H9 (cell line): ENCODE results near the gene NEMP2. TPM values are rescaled to one million over a fixed set of nuclear protein-coding genes. Genes with fewer than 3 reads are reported as not detected.

Experiments
- DNase-seq: peaks from one replicate; pipeline ENCODE4 v3.0.0-alpha.2; 2017
- H2AFZ ChIP-seq: one replicate; pipeline ENCODE4 v1.6.1; 2013; ENCODE audit warnings: mild to moderate bottlenecking, low read length, control low read depth, moderate library complexity
- H2AK5ac ChIP-seq: 2 replicates; pipeline ENCODE4 v1.6.1; 2013; ENCODE audit warnings: low read length, control low read depth, mixed read lengths; ENCODE audit not compliant: insufficient read length
- H2BK120ac ChIP-seq: one replicate; pipeline ENCODE4 v1.6.1; 2013; ENCODE audit warnings: low read depth, mild to moderate bottlenecking, low read length, control low read depth, inconsistent platforms; ENCODE audit not compliant: poor library complexity, severe bottlenecking
- H2BK12ac ChIP-seq: 2 replicates; pipeline ENCODE4 v1.6.1; 2013; ENCODE audit warnings: low read length, control low read depth, mixed read lengths, low read depth; ENCODE audit not compliant: insufficient read length
- H2BK15ac ChIP-seq: 2 replicates; pipeline ENCODE4 v1.6.1; 2013; ENCODE audit warnings: low read depth, low read length, control low read depth
- H2BK20ac ChIP-seq: one replicate; pipeline ENCODE4 v1.6.1; 2013; ENCODE audit warnings: low read depth, mild to moderate bottlenecking, low read length, control low read depth, inconsistent platforms; ENCODE audit not compliant: poor library complexity, severe bottlenecking
- H2BK5ac ChIP-seq: 2 replicates; pipeline ENCODE4 v1.6.1; 2013; ENCODE audit warnings: low read length, control low read depth, mixed read lengths; ENCODE audit not compliant: insufficient read length
- H3K14ac ChIP-seq: 2 replicates; pipeline ENCODE4 v1.6.1; 2013; ENCODE audit warnings: low read length, control low read depth; ENCODE audit not compliant: insufficient read depth
- H3K18ac ChIP-seq: 2 replicates; pipeline ENCODE4 v1.6.1; 2013; ENCODE audit warnings: low read depth, mild to moderate bottlenecking, mixed read lengths, low read length, control low read depth; ENCODE audit not compliant: insufficient read length
- H3K23ac ChIP-seq: 2 replicates; pipeline ENCODE4 v1.6.1; 2013; ENCODE audit warnings: low read length, control low read depth, mixed read lengths, low read depth; ENCODE audit not compliant: insufficient read length
- H3K23me2 ChIP-seq: 2 replicates; pipeline ENCODE4 v1.6.1; 2013; ENCODE audit warnings: low read depth, mild to moderate bottlenecking, mixed read lengths, low read length, control low read depth; ENCODE audit not compliant: insufficient read length, poor library complexity, severe bottlenecking
- H3K27ac ChIP-seq: 2 replicates; pipeline ENCODE4 v1.5.1; 2013; ENCODE audit warnings: low read length, control low read depth, mixed read lengths, low read depth; ENCODE audit not compliant: insufficient read length
- H3K27me3 ChIP-seq: 2 replicates; pipeline ENCODE4 v1.6.1; 2013; ENCODE audit warnings: low read length, control low read depth, inconsistent platforms; ENCODE audit not compliant: insufficient read depth
- H3K4ac ChIP-seq: 2 replicates; pipeline ENCODE4 v1.6.1; 2013; ENCODE audit warnings: low read depth, mild to moderate bottlenecking, control low read depth, inconsistent platforms, low read length, moderate library complexity
- H3K4me1 ChIP-seq: 2 replicates; pipeline ENCODE4 v1.6.1; 2013; ENCODE audit warnings: low read length, control low read depth, inconsistent platforms; ENCODE audit not compliant: insufficient read depth
- H3K4me2 ChIP-seq: 2 replicates; pipeline ENCODE4 v1.6.1; 2013; ENCODE audit warnings: low read length, control low read depth, mixed read lengths; ENCODE audit not compliant: insufficient read length, insufficient read depth
- H3K56ac ChIP-seq: 2 replicates; pipeline ENCODE4 v1.6.1; 2013; ENCODE audit warnings: low read depth, mild to moderate bottlenecking, mixed read lengths, low read length, control low read depth; ENCODE audit not compliant: insufficient read length
- H3K79me1 ChIP-seq: 2 replicates; pipeline ENCODE4 v1.6.1; 2013; ENCODE audit warnings: low read depth, mild to moderate bottlenecking, moderate library complexity, low read length, control low read depth, inconsistent platforms; ENCODE audit not compliant: insufficient read depth, poor library complexity, severe bottlenecking
- H3K79me2 ChIP-seq: 2 replicates; pipeline ENCODE4 v1.6.1; 2013; ENCODE audit warnings: low read length, control low read depth, inconsistent platforms; ENCODE audit not compliant: insufficient read depth
- H3K9ac ChIP-seq: 2 replicates; pipeline ENCODE4 v1.6.1; 2013; ENCODE audit warnings: low read length, control low read depth, mixed read lengths; ENCODE audit not compliant: insufficient read length; ENCODE audit errors: extremely low read depth
- H3K9me3 ChIP-seq: one replicate; pipeline ENCODE4 v1.6.1; 2013; ENCODE audit warnings: low read depth, low read length, inconsistent platforms; ENCODE audit not compliant: control insufficient read depth
- H3T11ph ChIP-seq: one replicate; pipeline ENCODE4 v1.6.1; 2013; ENCODE audit warnings: mild to moderate bottlenecking, low read length, control low read depth, inconsistent platforms
- H4K20me1 ChIP-seq: one replicate; pipeline ENCODE4 v1.6.1; 2013; ENCODE audit not compliant: control insufficient read depth, insufficient read length, insufficient read depth
- H4K5ac ChIP-seq: 2 replicates; pipeline ENCODE4 v1.6.1; 2013; ENCODE audit warnings: low read depth, mild to moderate bottlenecking, mixed read lengths, low read length, control low read depth; ENCODE audit not compliant: insufficient read length
- H4K8ac ChIP-seq: replicated peaks from 2 replicates; pipeline ENCODE4 v1.6.1; 2013; ENCODE audit warnings: low read length, control low read depth, mixed read lengths, low read depth; ENCODE audit not compliant: insufficient read length
- H4K91ac ChIP-seq: 2 replicates; pipeline ENCODE4 v1.6.1; 2013; ENCODE audit warnings: low read depth, mild to moderate bottlenecking, moderate library complexity, mixed read lengths, low read length, control low read depth; ENCODE audit not compliant: insufficient read length
- H3K27ac Mint-ChIP-seq, 3 experiments: 2 replicates in 2 of 3; 3 replicates in 1 of 3; pipeline ENCODE4 v1.8.0; 2020 to 2021; ENCODE audit warnings: mixed read lengths in 3 of 3, mild to moderate bottlenecking in 1 of 3, moderate library complexity in 1 of 3
- H3K27me3 Mint-ChIP-seq: 2 replicates; pipeline ENCODE4 v1.8.0; 2021; ENCODE audit warnings: low read depth, mild to moderate bottlenecking, moderate library complexity, mixed read lengths
- H3K36me3 Mint-ChIP-seq, 3 experiments: 2 replicates in 2 of 3; 3 replicates in 1 of 3; pipeline ENCODE4 v1.8.0; 2020 to 2021; ENCODE audit warnings: low read depth in 3 of 3, mixed read lengths in 3 of 3; ENCODE audit not compliant: insufficient read depth in 1 of 3
- H3K4me1 Mint-ChIP-seq, 2 experiments: 2 replicates each; pipeline ENCODE4 v1.8.0; 2020; ENCODE audit warnings: mixed read lengths in 2 of 2
- H3K4me3 Mint-ChIP-seq, 2 experiments: 2 replicates in 1 of 2; 3 replicates in 1 of 2; pipeline ENCODE4 v1.8.0; 2020 to 2021; ENCODE audit warnings: mild to moderate bottlenecking in 2 of 2, mixed read lengths in 2 of 2, moderate library complexity in 1 of 2
- H3K9me3 Mint-ChIP-seq, 2 experiments: 2 replicates in 1 of 2; 3 replicates in 1 of 2; pipeline ENCODE4 v1.8.0; 2020; ENCODE audit warnings: mild to moderate bottlenecking in 2 of 2, mixed read lengths in 2 of 2, moderate library complexity in 1 of 2
- WGBS: extraction: QIAGEN DNeasy Blood & Tissue Kit; methylation state at CpG from one replicate; pipeline ENCODE4 v1.1.7; 2013; ENCODE audit warnings: missing lambda C conversion rate, low lambda C conversion rate, mixed read lengths; ENCODE audit not compliant: insufficient read length; ENCODE audit errors: extremely low coverage; 5-methylcytosine and 5-hydroxymethylcytosine counted together
- total RNA-seq: library from RNA; stranded (reverse); gene quantifications from 2 replicates; pipeline ENCODE4 v1.2.1, GENCODE V29; 2021
- TF ChIP-seq, protein P1 (sequence below): fragments of 200-600 bp; sonication (generic); conservative IDR thresholded peaks from 3 replicates; pipeline ENCODE4 v1.8.0; 2021; ENCODE audit warnings: antibody characterized with exemption, mild to moderate bottlenecking

NEMP2 gene
- total RNA-seq, 1 experiment from 2014 or later, result 5.3 TPM

DNA sequence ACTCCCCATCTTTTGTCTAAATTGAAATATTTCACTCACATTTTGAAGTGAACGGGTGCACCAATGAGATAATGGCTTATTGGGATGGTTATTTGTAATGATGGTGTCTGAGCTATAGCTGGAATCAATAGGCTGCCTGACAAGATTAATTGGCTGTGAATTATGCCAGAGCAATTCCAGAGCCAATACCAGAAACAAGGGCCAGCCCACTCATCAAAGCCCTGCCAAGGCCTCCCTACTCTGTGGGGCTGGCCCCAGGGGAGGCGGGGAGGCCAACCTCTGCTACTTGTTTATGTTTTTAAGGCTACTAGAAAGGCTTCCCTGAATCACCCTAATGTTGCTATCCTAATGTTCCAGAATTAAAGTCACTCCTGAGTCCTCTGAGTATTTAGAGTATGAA, 29.1 kb upstream of the NEMP2 start:
- no peak overlapping the region for H4K91ac ChIP-seq
- H2BK5ac ChIP-seq, result no peak overlapping the region
- H3K4ac ChIP-seq, result no peak overlapping the region
- no peak overlapping the region for H2AK5ac ChIP-seq
- TF ChIP-seq, protein P1, sequence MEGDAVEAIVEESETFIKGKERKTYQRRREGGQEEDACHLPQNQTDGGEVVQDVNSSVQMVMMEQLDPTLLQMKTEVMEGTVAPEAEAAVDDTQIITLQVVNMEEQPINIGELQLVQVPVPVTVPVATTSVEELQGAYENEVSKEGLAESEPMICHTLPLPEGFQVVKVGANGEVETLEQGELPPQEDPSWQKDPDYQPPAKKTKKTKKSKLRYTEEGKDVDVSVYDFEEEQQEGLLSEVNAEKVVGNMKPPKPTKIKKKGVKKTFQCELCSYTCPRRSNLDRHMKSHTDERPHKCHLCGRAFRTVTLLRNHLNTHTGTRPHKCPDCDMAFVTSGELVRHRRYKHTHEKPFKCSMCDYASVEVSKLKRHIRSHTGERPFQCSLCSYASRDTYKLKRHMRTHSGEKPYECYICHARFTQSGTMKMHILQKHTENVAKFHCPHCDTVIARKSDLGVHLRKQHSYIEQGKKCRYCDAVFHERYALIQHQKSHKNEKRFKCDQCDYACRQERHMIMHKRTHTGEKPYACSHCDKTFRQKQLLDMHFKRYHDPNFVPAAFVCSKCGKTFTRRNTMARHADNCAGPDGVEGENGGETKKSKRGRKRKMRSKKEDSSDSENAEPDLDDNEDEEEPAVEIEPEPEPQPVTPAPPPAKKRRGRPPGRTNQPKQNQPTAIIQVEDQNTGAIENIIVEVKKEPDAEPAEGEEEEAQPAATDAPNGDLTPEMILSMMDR, result no peak
- H2AFZ ChIP-seq, result no peak overlapping the region
- peaks cover 5% of the 10 kb centered on the region; the same call in 1 of the 2 replicates for H3K4me1 ChIP-seq
- H3K27me3 Mint-ChIP-seq, result no peaks in the 10 kb centered on the region
- H3K56ac ChIP-seq, result no peak overlapping the region
- DNase-seq, result no peak
- no peak overlapping the region for H3K23ac ChIP-seq
- H2BK12ac ChIP-seq, result no peak overlapping the region
- H2BK20ac ChIP-seq, result no peak overlapping the region
- no peak overlapping the region for H3K4me3 Mint-ChIP-seq
- H4K5ac ChIP-seq, result no peak overlapping the region
- H2BK15ac ChIP-seq, result no peak overlapping the region
- H3K4me2 ChIP-seq, result no peak overlapping the region
- no peak overlapping the region for H3K14ac ChIP-seq
- H3K4me1 Mint-ChIP-seq, result peaks cover 21 to 25% of the 10 kb centered on the region in 2 experiments
- no peaks in the 10 kb centered on the region for H3K27me3 ChIP-seq
- no peaks in the 10 kb centered on the region for H3K9me3 ChIP-seq
- H3T11ph ChIP-seq, result no peak overlapping the region
- H3K36me3 Mint-ChIP-seq, result peaks cover 2 to 11% (median 9%) of the 10 kb centered on the region in 3 experiments; a peak in 6 of 7 replicates
- H3K27ac ChIP-seq, result no peak overlapping the region
- no CpG with 5 or more reads among the region's 2 CpGs for WGBS
- no peaks in the 10 kb centered on the region for H3K23me2 ChIP-seq
- H4K20me1 ChIP-seq, result no peaks in the 10 kb centered on the region
- no peak overlapping the region for H4K8ac ChIP-seq
- H3K9me3 Mint-ChIP-seq, result peaks cover 10 to 13% of the 10 kb centered on the region in 2 experiments
- no peak overlapping the region for H2BK120ac ChIP-seq
- no peaks in the 10 kb centered on the region for H3K79me1 ChIP-seq
- no peak overlapping the region for H3K18ac ChIP-seq
- H3K79me2 ChIP-seq, result no peaks in the 10 kb centered on the region
- no peak overlapping the region for H3K27ac Mint-ChIP-seq
- no peak overlapping the region for H3K9ac ChIP-seq
